Fibroblast of peridontal ligament (primary cell): ENCODE data around the gene DENND1C.
"Not testable (repeated sequence)": the region's sequence is repeated elsewhere in the genome, so short reads cannot be mapped to it uniquely, and the experiment has no call there.

Experiments used
- DNase-seq: peaks from one replicate; pipeline ENCODE4 v3.0.0-alpha.2; 2010; ENCODE audit errors: extremely low read depth

The DENND1C gene

DNA sequence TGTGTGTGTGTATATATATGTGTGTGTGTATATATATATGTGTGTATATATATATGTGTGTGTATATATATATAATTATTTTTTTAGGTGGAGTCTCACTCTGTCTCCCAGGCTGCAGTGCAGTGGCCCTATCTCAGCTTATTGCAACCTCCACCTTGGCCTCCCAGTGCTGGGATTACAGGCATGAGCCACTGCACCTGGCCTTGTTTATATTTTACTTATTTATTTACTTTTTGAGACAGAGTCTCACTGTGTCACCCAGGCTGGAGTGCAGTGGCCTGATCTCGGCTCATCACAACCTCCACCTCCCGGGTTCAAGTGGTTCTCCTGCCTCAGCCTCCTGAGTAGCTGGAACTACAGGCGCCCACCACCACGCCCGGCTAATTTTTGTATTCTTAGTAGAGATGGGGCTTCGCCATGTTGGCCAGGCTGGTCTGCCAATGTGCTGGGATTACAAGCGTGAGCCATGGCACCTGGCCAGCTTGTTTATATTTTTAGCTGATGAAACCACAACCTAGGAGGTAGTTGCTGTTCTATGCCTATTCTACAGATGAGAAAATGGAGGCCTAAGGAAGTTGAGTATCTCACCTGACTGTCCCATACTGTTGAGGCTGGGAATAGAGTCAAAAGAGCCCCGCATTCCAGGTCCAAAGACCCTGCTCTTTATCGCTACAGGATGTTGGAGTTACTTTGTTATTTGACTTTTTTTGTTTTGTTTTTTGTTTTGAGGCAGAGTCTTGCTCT lies 26.6 kb upstream of the DENND1C start:
- not testable (repeated sequence) for DNase-seq

DNA sequence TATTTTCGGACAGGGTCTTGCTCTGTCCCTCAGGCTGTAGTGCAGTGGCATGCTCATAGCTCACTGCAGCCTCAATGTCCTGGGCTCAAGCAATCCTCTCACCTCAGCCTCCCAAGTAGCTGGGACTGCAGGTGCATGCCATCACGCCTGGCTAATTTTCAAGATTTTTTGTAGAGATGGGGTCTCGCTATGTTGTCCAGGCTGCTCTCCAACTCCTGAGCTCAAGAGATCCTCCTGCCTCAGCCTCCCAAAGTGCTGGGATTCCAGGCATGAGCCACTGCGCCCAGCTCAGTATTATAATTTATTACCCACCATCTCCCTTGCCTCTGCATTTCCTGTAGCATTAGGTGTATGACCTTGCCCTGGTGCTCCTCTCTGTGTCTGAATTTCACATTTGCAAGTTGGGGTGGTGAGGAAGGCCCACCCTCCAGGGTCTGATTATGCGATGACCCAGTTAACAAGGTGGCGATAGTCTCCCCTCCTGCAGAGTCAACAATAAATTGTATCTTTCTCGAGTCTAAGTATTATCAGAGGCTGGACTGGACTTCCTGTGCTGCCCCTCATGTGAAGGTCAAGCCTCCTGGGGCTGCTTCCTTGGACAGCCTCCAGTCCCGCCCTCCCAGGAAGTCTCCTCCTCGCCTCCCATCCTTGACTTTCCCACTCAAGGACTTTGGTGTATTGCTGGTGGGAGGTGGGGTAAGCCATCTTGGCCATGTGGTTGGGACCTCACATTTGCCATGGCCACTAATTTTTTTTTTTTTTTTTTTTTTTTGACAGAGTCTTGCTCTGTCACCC lies 22.0 kb upstream of the DENND1C start:
- DNase-seq = no peak

DNA sequence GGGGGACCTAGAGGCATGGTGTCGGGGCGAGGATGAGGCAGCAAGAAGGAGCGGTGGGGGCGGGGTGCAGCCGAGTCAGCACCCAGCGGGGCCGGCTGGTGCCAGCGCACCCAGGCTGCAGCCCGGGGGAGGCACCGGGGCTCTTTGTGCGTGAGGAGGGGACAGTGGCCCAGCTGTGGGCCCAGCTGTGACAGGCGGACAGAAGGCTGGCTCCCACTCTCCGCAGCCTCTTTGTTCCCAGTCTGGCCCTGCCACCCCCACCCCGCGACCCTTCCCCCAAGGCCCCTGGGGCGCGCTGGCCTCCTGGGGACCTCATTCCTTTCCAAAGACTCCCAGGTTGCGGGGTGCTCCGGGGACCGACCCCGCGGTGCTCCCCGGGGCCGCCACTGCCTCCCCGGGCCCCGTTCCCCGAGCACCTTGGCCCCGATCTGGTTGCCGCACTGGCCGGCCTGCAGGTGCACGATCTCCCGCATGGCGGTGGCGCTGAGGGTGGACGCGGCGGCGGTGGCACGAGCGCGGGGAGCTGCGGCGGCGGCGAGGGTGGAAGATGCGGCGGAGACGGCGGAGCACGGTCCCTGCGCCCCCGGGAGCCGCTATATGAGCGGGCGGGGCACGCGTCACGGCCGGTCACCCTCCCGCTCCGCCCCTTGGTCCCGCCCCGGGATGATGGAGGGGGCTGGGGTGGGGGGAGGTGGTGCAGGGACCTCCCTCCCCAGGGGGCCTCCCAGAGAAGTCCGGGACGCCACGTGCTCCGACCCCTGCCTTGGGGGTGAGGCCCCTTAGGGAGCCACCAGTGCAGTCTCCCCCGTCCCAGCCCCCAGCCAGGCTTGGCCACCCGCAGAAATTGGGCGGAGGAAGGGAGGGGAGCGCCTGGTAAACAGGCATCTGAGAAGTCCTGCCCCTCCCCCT lies 20.4 kb upstream of the DENND1C start, which contains the start of gene TUBB4A:
TSS of gene TUBB4A (minus strand) at position 570 of the 909 bp plus-strand sequence. CDS start at position 473, 97 bp downstream.
- no peak for DNase-seq

DNA sequence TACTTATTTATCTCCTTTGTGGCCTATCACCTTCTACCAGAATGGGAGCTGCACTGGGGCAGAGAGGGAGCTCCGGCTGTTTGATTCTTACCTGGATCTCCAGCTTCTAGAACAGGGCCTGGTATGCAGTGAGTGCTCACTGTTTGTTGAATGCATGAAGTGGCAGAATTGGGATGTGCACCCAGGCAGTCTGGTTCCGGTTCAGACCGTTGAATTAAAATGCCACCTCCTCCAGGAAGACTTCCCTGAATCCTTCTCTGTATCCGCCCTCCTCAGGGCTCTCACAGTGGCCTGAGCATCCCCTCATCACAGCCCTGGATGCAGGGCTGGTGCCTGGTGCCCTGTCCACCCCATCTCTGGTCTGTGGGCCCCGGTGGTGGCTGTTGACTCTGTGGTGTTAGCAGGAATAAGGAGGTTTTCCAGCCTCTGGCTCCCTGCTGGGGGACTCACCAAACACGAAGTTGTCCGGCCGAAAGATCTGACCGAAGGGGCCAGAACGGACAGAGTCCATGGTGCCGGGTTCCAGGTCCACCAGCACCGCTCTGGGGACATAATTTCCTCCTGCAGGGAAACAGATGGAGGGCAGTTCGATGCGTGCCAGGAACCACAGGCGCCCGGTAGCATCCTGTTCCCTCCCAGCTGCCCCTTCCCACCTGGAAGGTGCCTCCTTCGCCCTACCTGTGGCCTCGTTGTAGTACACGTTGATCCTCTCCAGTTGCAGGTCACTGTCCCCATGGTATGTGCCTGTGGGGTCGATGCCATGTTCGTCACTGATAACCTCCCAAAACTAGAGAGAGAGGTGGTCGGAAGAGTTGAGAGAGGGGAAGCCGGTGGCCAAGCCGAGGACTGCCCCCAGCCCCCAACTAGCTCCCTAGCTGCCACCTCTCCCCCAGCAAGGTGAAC lies 19.5 kb upstream of the DENND1C start:
- DNase-seq = no peak

DNA sequence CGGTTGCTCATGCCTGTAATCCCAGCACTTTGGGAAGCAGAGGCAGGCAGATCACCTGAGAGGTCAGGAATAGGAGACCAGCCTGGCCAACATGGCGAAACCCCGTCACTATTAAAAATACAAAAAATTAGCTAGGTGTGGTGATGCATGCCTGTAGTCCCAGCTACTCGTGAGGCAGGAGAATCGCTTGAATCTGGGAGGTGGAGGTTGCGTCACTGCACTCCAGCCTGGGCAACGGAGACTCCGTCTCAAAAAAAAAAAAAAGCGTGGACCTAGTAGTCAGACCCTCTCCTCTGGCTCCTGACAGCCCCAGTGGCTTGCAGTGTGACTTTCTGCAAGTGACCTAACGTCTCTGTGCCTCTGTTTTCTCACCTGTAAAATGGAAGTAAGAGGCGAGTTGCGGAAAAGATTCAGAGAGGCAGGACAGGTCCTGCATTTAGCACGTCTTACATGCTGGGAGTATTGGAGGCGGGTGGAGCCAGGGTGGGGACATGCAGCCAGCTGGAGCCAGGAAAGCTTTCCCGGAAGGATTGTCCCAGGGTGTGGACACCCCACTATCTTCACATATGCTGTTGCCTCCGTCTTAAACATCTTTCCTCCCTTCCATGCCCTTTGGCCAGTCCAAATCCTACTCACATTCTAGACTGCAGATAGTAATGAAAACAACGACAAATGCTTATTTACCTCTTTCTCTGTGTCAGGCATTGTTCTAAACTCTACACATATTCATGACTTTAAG lies 17.6 kb upstream of the DENND1C start:
- DNase-seq = no peak

DNA sequence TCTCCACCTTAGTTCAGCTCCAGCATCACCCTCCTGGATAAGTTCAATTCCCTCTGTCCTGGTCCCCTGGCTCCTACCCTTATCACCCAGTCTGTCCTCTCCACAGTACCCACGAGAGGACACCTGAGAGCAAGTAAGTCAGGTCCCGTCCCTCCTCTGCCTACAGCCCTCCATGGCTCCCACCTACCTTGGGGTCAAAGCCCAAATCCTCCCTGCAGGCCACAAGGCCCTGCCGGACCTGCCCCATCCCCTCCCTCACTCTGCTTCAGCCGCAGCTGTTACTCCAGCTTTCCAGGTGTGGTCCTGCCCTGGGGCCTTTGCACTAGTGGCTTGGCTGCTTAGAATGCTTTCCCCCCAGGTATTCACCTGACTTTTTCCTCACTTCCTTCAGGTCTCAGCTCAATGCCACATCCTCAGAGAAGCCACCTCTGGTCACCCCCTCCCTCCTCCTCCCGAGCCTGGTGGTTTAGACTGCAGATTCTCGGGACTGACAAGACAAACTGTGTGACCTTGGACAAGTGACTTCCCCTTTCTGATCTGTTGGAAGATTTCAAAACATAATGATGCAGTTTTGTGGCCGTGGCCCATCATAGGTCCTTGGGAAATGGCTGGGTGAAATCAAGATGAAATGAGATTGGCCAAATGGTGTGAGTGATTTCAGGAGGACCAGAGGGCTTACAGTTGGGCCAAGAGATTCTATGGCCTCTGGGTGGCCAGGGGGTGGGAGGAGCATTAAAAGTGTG lies 16.9 kb upstream of the DENND1C start:
- no peak for DNase-seq

DNA sequence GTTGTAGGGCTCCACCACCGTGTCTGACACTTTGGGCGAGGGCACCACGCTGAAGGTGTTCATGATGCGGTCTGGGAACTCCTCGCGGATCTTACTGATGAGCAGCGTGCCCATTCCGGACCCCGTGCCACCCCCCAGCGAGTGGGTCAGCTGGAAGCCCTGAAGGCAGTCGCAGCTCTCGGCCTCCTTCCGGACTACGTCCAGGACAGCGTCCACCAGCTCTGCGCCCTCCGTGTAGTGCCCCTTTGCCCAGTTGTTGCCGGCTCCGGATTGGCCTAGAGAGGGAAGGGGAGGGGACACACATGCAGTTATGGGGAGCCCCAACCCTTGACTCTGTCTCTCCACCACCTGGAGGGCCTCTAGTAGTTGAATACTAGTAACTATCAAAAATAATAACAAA lies 14.4 kb upstream of the DENND1C start:
- no peak for DNase-seq

DNA sequence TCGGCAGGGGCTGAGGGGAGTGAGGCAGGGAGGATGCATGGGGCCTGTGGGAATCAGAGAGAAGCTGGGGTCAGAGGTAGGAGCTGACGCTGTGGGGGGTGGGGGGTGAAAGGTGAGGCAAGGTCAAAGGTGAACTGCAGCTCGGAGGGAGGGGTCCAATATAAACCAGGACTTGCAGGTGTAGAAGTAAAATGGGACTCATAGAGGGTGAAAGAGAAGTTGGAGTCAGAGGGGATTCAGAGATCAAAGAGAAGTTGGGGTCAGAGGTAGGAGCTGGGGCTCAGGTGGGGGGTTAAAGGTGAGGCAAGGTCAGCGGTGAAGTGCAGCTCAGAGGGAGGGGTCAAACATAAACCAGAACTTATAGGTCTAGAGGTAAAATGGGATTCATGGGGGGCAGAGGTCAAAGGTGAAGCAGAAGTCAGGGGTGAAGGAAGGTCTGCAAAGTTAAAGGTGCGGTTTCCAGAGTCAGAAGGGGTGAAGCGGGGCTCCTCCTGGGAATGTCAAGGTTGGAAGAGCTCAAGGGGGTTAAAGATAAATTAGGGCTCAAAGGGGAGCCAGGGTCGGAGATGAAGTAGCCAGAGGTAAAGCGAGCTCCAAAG lies 12.9 kb upstream of the DENND1C start:
- DNase-seq = no peak

DNA sequence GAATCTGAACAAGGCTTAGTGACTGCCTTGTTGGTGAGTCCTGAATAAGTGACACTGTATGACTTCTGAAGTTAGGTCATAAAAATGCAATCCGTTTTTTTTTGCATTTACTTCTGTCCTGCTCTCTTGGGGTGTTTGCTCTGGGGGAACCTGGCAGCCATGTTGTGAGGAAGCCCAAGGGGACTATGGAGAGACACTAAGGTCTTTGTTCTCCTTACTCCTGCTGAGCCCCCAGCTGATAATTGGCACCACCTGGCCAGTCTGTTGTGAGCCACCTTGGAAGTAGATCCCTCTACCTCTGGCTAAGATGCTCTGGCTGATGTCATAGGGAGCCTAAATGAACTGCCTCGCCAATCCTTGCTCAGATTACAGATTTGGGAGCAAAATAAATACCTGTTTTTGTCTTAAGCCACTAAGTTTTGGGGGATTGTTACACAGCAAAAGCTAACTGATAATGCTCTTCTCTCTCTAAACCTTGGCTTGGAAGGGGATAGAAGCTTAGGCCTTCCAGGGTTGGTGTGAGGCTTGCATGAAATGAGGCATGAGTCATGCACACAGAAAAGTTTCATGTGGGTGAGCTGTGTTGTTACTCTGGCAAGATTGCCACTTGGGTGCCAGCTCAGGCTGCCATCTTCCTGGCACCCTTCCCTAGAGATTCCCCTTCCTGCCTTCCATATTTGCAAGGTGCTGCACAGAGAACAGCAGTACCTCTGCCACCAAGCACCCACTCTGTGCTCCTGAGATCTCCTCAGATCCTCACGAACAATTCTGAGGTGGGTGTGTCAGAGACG lies 10.4 kb upstream of the DENND1C start:
- DNase-seq = no peak

DNA sequence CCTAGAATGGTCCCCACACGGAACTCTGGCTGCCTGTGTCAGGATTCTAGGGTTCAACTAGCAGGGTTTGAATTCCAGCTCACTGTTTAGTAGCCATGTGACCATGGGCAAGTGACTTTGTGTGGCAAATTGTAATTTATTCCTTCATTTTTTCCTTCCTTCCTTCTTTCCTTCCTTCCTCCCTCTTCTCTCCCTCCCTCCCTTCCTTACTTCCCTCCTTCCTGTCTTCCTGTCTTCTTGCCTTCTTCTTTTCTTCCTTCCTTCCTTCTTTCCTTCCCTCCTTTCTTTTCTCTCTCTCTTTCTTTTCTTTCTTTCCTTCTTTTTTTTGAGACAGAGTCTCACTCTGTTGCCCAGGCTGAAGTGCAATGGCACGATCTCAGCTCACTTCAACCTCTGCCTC lies 8.5 kb upstream of the DENND1C start:
- DNase-seq = no peak

DNA sequence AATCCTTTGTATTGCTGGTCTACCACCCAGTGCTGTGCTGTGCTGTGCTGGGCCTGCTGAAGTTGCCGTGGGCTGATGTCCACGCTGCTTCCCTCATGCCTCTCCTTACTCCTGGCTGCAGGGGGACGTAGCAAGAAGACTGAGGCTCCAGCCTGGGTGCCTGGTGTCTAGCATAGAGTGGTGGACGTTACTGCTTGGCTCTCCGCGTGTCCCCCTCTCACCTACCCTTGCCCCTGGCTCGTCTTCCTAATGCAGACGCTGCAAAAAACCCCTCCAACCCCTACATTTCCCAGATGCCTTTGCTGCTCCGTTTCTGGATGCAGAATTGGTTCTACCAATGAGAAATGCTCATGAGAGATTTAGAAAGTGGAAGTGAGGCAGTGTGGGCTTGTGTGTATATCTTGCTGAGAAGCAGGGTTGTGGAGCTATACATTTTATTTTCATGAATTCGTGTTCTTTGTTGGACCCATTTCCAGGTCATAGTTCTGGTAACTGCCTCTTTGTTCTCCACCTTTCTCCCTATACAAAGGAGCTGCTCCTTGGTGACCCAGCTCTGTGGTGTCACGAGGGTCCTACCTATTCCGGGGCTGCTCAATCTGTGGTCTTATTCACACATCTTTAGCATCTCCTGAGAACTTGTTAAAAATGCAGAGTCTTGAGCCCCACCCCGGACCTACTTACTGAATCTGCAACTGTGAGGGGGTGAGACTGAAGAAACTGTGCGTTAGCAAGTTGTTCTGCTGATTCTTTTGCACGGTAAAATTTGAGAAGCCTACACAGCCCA lies 7.9 kb upstream of the DENND1C start:
- DNase-seq = no peak

DNA sequence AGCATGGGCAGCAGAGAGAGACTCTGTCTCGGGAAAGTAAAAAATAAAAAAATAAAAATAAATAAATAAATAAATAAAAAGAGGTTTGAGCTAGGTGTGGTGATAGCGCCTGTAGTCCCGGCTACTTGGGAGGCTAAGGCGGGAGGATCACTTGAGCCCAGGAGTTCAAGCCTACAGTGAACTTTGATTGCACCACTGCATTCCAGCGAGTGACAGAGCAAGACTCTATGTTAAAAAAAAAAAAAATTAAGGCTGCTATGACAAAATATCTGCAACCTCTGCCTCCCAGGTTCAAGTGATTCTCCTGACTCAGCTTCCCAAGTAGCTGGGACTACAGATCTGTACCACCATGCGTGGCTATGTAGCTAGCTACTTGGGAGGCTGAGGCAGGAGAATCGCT lies 3.2 kb upstream of the DENND1C start:
- no peak for DNase-seq

DNA sequence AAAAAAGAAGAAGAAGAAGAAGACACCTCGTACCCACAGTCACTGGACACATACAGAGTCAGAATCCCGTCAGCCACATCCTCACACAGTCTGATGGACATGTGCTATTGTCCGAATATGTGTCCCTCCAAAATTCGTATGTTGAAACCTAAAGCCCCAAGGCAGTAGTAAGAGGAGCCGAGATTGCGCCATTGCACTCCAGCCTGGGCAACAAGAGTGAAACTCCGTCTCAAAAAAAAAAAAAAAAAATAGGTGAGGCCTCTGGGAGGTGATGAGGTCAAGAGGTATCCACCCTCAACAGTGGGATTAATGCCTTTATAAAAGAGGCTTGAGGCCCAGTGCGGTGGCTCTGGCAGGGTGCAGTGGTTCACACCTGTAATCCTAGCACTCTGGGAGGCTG lies 2.6 kb upstream of the DENND1C start:
- DNase-seq = no peak

DNA sequence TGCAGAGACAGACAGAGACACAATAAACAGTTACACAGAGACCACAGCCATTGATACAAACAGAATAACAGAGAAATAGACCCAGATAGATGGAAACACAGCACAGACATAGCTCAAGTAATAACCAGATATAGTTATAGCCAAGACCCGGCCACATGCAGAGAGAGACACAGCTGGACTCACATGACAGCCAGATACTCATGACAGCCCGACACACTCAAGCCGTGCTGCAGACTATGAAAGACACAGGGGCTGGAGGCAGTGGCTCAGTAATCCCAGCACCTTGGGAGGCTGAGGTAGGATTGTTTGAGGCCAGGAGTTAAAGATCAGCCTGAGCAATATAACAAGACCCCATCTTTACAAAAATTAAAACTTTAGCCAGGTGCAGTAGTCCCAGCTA lies 1.6 kb upstream of the DENND1C start:
- DNase-seq = no peak

DNA sequence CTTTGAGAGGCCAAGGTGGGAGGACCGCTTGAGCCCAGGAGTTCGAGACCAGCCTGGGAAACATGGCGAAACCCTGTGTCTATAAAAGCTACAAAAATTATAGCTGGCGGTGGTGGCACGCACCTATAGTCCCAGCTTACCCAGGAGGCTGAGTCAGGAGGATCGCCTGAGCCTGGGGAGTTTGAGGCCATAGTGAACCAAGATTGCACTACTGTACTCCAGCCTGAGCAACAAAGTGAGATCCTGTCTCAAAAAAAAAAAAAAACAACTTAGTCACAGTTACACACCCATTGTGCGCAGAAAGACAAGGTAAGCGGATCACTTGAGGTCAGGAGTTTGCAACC lies 728 bp upstream of the DENND1C start:
- no peak for DNase-seq

DNA sequence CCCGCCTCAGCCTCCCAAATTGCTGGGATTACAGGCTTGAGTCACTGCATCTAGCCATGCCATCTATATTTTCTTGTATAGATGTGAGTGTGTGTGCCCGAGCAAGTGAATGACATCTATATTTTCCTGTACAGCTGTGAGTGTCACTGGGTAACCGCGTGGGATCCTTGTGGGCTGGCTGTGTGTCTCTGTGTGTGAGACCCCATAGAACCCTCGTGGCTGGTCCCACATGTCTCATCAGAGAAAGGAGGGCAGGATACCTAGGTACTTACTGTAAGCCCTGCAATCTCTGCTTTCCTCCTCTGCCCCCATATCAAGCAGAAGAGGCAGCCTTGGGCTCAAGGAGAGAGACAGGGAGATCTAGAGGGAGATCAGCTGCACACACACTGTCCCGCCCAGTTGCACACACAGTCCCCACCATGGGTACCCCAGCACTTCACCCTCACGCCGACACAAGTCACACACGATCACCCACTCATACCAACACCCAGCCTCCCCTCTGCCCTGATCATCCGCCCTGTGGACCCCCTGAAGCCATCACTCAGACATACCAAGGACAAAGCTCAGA lies 655 bp downstream of the DENND1C start:
- DNase-seq = no peak

DNA sequence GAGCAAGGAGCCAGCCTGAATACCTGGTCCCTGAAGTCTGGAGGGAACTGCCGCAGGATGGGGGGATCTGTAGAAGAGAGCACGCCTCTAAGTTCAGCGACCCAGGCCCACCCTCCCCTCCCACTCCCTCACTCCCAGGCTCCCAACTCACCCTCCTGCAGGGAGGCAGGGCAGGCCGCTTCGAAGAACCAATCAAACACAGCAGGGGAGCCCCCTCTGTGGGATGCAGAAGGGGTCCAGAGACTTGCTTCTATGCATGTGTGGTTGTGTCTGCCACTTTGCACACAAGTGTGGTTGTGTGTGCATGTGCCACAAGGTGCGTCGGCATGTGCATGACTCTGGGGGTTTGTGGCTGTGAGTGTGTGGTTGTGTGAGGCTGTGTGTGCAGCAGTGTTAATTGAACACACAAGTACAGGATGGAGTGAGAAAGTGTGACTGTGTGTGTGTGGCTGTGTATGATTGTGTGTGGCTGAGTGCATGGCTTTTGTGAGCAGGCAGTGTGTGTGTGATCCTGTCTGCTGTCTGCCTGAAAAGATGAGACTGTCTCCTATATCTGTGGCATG lies 1.7 kb downstream of the DENND1C start:
- DNase-seq = no peak
